ENCODE measurements around the gene COMMD3. TPM values are rescaled to one million over a fixed set of nuclear protein-coding genes. Genes with fewer than 3 reads are reported as not detected.

The COMMD3 gene
- total RNA-seq, 2 donors from 2014 or later, result 28.5 to 141 TPM

- DNase-seq (ENCODE audit: low spot score), result no peak
- peaks cover 0 to 3% of the 10 kb centered on the region in 2 donors for H3K27me3 ChIP-seq
- no peaks in the 10 kb centered on the region for H3K9me3 ChIP-seq
- H3K27ac ChIP-seq, result no peak overlapping the region
- no peak overlapping the region for H3K4me3 ChIP-seq
- H3K4me1 ChIP-seq, result peaks cover 0 to 20% of the 10 kb centered on the region in 2 donors
- peaks cover 25% of the 10 kb centered on the region for H3K36me3 ChIP-seq
- TF ChIP-seq CTCF (IDR thresholded peaks at IDR 0.05), result no peak
Observed at GRCh38 chr10:22329150-22329549, 13.0 kb downstream of the COMMD3 start.

- DNase-seq (ENCODE audit: low spot score), result no peak
- Histone ChIP-seq H3K4me1 (peaks cover 0 to 32% of the 10 kb centered on the region in 2 donors), H3K27ac (no peak overlapping the region), H3K36me3 (peaks cover 25% of the 10 kb centered on the region), H3K4me3 (no peak overlapping the region), H3K9me3 (no peaks in the 10 kb centered on the region), H3K27me3 (peaks cover 27 to 32% of the 10 kb centered on the region in 2 donors)
- no peak for TF ChIP-seq CTCF (IDR thresholded peaks at IDR 0.05)
Observed at GRCh38 chr10:22332116-22332692, 16.0 kb downstream of the COMMD3 start.

DNA sequence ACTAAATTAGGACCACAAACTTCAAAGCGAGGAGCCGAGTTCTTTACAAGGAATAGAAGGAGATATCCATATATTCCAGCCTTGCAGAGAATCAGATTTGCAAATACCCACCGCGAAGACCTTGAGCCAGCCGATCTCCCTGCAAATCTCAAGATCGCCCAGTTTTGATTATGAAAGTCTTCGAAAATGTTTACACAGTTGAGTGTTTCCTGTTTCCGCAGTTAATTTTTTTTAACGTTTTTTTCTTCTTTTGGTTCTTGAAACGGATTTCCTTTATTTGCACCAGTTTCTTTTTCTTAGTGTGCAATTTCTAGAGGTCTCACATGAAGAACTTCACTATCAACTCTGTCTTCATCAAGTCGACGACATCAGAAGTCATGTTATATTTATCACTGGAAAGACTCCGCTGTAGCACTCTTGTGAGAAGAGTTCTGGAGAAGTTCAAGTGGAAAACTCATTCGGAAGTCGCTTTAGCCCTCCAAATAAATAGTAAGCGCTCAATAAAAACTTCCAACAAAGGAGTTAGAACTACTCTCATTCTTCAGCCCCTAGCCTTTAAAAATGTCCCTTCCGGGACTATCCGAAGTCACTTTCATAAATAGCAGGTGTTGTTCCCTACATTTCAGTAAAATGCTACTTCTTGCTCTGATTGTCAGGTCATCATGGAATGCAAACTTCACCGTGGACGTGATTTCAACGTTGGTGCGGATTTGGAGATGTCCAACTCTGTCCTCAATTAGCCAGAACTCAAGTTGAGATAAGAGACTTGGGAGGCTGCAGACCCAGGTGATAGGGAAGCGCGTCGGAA is 17.2 kb downstream of the COMMD3 start:
- Histone ChIP-seq H3K4me1 (peaks cover 0 to 32% of the 10 kb centered on the region in 2 donors), H3K36me3 (peaks cover 20% of the 10 kb centered on the region), H3K27me3 (peaks cover 37 to 44% of the 10 kb centered on the region in 2 donors), H3K9me3 (no peaks in the 10 kb centered on the region), H3K4me3 (no peak overlapping the region), H3K27ac (no peak overlapping the region)
- no peak for DNase-seq (ENCODE audit: low spot score)
- TF ChIP-seq CTCF (IDR thresholded peaks at IDR 0.05), result no peak

DNA sequence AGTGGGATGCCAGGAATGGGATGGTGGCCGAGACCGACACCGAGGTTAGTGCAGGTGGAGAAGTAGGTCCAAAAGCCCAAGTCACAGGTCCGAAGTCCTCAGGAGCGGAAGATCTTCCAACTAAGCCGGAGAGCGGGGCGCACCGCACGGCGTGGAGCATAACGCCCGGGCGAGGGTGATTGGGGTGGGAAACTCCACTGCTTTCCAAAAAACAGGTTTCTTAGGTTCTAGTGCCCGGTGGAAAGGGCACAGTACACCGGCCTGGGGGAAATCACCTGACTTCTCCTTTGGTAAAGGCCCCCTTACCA is 17.7 kb downstream of the COMMD3 start:
- Histone ChIP-seq H3K4me1 (peaks cover 0 to 32% of the 10 kb centered on the region in 2 donors), H3K4me3 (no peak overlapping the region), H3K27ac (no peak overlapping the region), H3K27me3 (peaks cover 42 to 49% of the 10 kb centered on the region in 2 donors), H3K36me3 (peaks cover 14% of the 10 kb centered on the region), H3K9me3 (no peaks in the 10 kb centered on the region)
- TF ChIP-seq CTCF (IDR thresholded peaks at IDR 0.05), result no peak
- no peak for DNase-seq (ENCODE audit: low spot score)

GRCh38 chr10:22334414-22335172 is 18.4 kb downstream of the COMMD3 start:
- TF ChIP-seq CTCF (IDR thresholded peaks at IDR 0.05), result no peak
- H3K27me3 ChIP-seq, result peaks cover 43 to 52% of the 10 kb centered on the region in 2 donors
- H3K4me1 ChIP-seq, result peaks cover 0 to 34% of the 10 kb centered on the region in 2 donors
- H3K4me3 ChIP-seq, result peak overlapping the region; percentile 22 to 54
- no peak overlapping the region for H3K27ac ChIP-seq
- DNase-seq (ENCODE audit: low spot score), result no peak
- H3K36me3 ChIP-seq, result peaks cover 8% of the 10 kb centered on the region
- no peaks in the 10 kb centered on the region for H3K9me3 ChIP-seq

Data from right atrium auricular region (tissue), 2 donors.